Pancreas (tissue), 10 donors: ENCODE results near the gene SRRM1. TPM values are rescaled to one million over a fixed set of nuclear protein-coding genes. Genes with fewer than 3 reads are reported as not detected.

Experiments
- ATAC-seq, 4 donors: fragments of 200-7000 bp; cut with Tn5 transposase; one replicate each; pipeline versions ENCODE4 v1.8.0 to v1.9.1; 2020; ENCODE audit warnings: mild to moderate bottlenecking in 4 of 4, moderate library complexity in 4 of 4
- DNase-seq, 6 donors: peaks; one replicate each; pipeline ENCODE4 v3.0.0-alpha.2; 2020
- FAIRE-seq: peaks from 2 replicates; lab custom pipeline; 2012; peaks lifted over from hg19 to GRCh38; lab: Jason Lieb, UNC
- H3K27ac ChIP-seq, 4 donors: fragments of 200-600 bp; sonication (generic); 1 replicate in 3 of 4; 2 replicates in 1 of 4; pipeline versions ENCODE4 v1.5.0 to v1.8.0; 2020
- H3K27me3 ChIP-seq, 4 donors: fragments of 200-600 bp; one replicate each; pipeline ENCODE4 v1.8.0; 2021
- H3K36me3 ChIP-seq, 3 donors: fragments of 200-600 bp; sonication (generic) in 1 of 3; one replicate each; pipeline versions ENCODE4 v1.5.0 to v1.8.0; 2020 to 2021
- H3K4me1 ChIP-seq, 3 donors: fragments of 200-600 bp; one replicate each; pipeline ENCODE4 v1.8.0; 2021
- H3K4me3 ChIP-seq, 4 donors: fragments of 200-600 bp; sonication (generic) in 2 of 4; one replicate each; pipeline versions ENCODE4 v1.5.0 to v1.8.0; 2020 to 2021
- H3K9me3 ChIP-seq, 4 donors: fragments of 200-600 bp; one replicate each; pipeline ENCODE4 v1.8.0; 2021
- CTCF ChIP-seq, 4 donors: fragments of 200-600 bp; sonication (generic) in 3 of 4; IDR thresholded peaks; one replicate each; pipeline versions ENCODE4 v1.5.0 to v1.8.0; 2021; ENCODE audit warnings: antibody characterized with exemption in 4 of 4
- WGBS, 2 donors: extraction: QIAGEN DNeasy Blood & Tissue Kit; methylation state at CpG; one replicate each; pipeline ENCODE4 v1.1.7; 2013; 5-methylcytosine and 5-hydroxymethylcytosine counted together
- intact Hi-C, 3 donors: fragments of 100-400 bp; cut with DNase I; formaldehyde crosslinking; loops; one replicate each; pipeline versions ENCODE4 v1.11.1 to v1.14.2; 2022
- polyA plus RNA-seq, 2 donors: library from polyadenylated mRNA; stranded (reverse); fragments of 200-250 nt; gene quantifications; one replicate each; pipeline ENCODE4 v1.2.3, GENCODE V29; 2013
- total RNA-seq, 6 donors: library from RNA; stranded (reverse); fragmentation: NEBNext Ultra II Directional in 4 of 6; extraction: Animal tissue kit (Norgen Biotek cat#: 25700) in 4 of 6; gene quantifications; one replicate each; pipeline versions ENCODE4 v1.2.1 to v1.2.4, GENCODE V29; 2021 to 2023
- donor health status: healthy with polysubstance abuse.
- donor health status: DM: no; HTN: no; CAD: no; lungs with moderate emphysema.
- donor health status: DM: no; HTN: no; CAD: no.
- donor health status: control.
- donor health status: control.
- donor health status: Bipolar disorder and iron deficiency.
- donor health status: DM: yes; HTN: yes; CAD: no.
- donor health status: DM: no; HTN: no; CAD: no.
- donor health status: DM: no; HTN: no; CAD: no.
- donor health status: DM: yes; HTN: yes; CAD: no.

Gene SRRM1
- total and polyA plus RNA-seq, 8 donors = 34.3 to 71.3 (median 55.3) TPM

DNA sequence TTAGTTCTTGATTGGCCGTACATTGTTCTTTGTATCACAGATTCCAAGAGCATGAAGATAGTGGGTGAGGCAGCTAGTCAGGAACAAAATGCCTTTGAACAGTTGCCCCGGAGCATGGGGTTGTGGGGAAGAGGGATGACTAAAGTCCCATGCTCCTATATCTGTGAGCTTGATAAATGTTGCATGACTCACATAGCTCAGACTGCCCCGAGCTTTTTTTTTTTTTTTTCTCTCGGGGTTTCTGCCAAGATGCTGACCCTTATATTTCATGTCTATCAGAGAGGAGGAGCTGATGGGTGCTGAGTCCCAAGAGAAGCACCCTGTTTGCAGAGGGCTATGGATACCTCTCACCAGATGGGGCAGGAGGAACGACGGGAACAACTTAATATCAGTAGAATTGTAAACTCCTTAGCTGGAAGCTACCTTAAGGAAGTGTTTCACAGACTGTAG lies 40.6 kb downstream of the SRRM1 start:
- no peak for TF ChIP-seq CTCF (IDR thresholded peaks at IDR 0.05)
- H3K4me1 ChIP-seq = no peaks in the 10 kb centered on the region
- DNase-seq = peak in 1 of 6 donors; percentile 22
- H3K4me3 ChIP-seq = no peak overlapping the region
- H3K27me3 ChIP-seq = no peaks in the 10 kb centered on the region
- no peaks in the 10 kb centered on the region for H3K9me3 ChIP-seq
- intact Hi-C loops = no loop called here
- H3K27ac ChIP-seq = peak overlapping the region in 1 of 4 donors; percentile 30
- 20 to 28% methylated on average over 6 of the region's 6 CpGs for whole genome bisulfite sequencing, 2 donors
- H3K36me3 ChIP-seq = no peaks in the 10 kb centered on the region
- ATAC-seq = peak; percentile 30 to 86 (median 74)
- FAIRE-seq = no peak

- Histone ChIP-seq H3K36me3 (no peaks in the 10 kb centered on the region), H3K9me3 (no peaks in the 10 kb centered on the region), H3K27ac (no peak overlapping the region), H3K27me3 (no peaks in the 10 kb centered on the region), H3K4me1 (no peaks in the 10 kb centered on the region), H3K4me3 (no peak overlapping the region)
- FAIRE-seq (no peak), DNase-seq (no peak), ATAC-seq (no peak)
- WGBS, 2 donors = 88 to 92% methylated on average over 2 of the region's 2 CpGs
- TF ChIP-seq CTCF (IDR thresholded peaks at IDR 0.05) = no peak
- intact Hi-C loops = loop anchor here in 2 of 3 donors (5.0 kb wide), 1 partner anchor 139 kb away; no protein-coding TSS in a partner anchor
These were observed 44.9 kb downstream of the SRRM1 start for GRCh38 chr1:24688033-24688432.

DNA sequence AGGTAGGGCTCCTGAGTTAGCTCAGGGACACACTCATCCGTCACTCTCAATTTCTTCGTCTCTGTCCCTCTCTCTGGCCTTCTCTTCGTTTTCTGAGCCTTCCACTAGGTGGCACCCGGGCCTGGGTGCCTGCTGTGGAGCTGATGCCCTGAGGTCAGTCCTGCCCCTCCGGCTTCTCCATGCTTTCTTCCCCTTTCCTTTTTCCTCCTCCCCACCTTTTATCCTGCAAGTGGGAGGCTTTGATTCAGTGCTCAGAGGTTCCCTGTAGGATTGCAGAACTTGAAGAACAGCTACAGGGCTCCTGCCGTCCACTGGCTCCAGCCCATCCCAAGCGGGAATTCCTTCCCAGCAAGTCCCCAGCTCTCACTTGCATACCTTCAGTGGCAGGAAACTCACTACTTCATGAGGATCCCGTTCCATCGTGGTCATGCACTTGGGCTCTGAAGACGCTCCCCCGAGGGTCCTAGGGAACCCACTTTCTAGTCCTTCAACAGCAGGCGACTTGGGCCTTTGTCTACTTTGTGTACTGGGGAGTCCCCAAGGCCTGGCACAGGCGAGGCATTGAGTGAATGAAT lies 45.6 kb downstream of the SRRM1 start:
- Histone ChIP-seq H3K9me3 (no peaks in the 10 kb centered on the region), H3K4me3 (no peak overlapping the region), H3K4me1 (no peaks in the 10 kb centered on the region), H3K27me3 (no peaks in the 10 kb centered on the region), H3K27ac (no peak overlapping the region), H3K36me3 (no peaks in the 10 kb centered on the region)
- FAIRE-seq = no peak
- peak; percentile 49 to 81 (median 67) for DNase-seq
- WGBS, 2 donors = 31 to 40% methylated on average over 13 of the region's 13 CpGs
- intact Hi-C loops = loop anchor here in 2 of 3 donors (5.0 kb wide), 1 partner anchor 139 kb away; no protein-coding TSS in a partner anchor
- TF ChIP-seq CTCF (IDR thresholded peaks at IDR 0.05) = peak; percentile 50 to 65 (median 56)
- peak; percentile 79 to 95 (median 92) for ATAC-seq

DNA sequence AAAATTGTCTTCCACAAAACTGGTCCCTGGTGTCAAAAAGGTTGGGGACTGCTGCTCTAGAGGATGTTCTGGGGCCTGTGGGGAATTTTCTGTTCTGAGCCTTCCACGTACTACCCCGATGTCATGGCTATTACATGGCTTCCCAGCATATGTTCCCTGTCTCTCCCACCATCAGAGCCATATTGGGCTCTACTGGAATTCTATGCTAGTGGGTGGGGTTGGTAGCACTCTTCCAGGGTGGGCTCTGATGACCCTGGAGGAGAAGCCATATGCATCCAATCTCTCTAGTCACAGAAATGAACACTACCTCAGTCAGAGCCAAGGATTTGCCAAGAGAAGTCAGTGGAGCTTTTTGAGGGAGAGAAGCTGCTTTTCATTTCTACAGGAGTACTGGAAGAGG lies 47.9 kb downstream of the SRRM1 start:
- 41 to 98% methylated on average over 2 of the region's 2 CpGs for WGBS, 2 donors

More for the DNA sequence above, 47.9 kb downstream of the SRRM1 start:
- Histone ChIP-seq H3K4me1 (no peaks in the 10 kb centered on the region), H3K36me3 (no peaks in the 10 kb centered on the region), H3K27ac (no peak overlapping the region), H3K9me3 (no peaks in the 10 kb centered on the region), H3K4me3 (no peak overlapping the region), H3K27me3 (no peaks in the 10 kb centered on the region)
- DNase-seq (no peak), FAIRE-seq (no peak), ATAC-seq (no peak)
- intact Hi-C loops = no loop called here
- no peak for TF ChIP-seq CTCF (IDR thresholded peaks at IDR 0.05)
